Measurements from ENCODE around the gene CLCN5.

The CLCN5 gene

DNA sequence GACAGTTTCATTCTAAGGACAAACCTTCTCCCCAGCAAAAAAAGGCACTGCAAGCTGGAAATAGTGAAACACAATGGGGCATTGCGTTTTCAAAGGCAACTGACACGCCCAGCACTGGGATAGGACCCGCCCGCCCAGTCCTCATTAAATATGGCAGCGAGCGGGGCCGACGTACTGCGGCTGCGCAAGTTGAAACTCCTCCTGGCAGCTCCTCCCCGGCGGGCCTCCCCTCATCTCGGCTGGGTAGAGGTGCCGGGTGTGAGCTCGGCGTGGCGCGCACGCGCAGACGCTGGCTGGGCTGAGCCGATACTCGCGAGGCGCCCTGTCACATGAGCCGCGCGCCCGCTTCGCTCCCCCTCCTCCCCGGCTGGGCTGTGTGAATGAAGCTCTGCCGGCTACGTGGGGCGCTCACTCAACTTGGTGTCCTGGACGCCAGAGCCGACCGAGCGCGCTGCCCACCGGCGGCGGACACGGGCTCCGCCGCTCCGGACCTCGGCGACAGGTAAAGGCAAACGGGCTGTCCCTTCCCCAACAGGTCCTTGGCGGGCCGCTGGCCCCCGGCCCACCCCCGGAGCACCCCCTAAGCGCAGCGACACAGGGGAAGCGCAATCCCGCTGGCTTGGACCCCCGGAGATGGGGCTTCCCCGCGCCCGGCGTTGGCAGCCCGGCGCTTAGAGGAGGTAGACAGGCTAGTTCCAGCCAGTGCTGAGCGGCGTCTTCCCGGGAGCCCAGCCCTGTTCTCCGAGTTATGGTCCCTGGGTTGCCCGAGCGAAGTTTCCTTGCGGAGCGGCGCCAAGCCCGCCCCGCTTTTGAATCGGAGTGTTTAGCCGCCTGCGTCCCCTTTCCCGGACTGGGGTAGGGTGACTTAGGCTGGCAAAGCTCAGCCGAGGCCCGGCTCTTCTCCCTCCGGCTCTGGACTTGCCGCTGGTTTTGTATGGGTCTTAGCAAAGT, at the start of gene CLCN5:
Gene CLCN5 (plus strand): TSS at position 306 of the 951 bp plus-strand sequence. CDS start 2,703 bp downstream, outside the sequence.
- peak; percentile 94 for DNase-seq

DNA sequence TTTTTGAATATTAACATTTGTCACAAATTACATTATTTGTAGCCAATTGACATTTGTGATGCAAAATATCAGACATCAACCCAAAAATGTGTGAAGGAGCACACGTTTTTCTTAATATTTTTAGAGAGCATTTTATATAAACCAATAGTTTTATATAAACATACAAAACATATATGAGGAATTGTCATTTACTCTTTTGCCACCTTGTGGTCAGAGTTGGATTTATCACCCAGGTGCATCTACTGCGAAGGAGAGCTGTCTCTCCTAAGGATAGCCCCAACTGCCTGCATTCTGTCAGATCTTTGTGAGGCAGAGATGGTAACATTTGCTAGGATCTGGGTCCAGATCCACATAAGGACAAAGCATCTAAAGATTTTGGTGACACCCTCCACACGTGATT, 45.6 kb upstream of the CLCN5 start:
- DNase-seq: no peak

DNA sequence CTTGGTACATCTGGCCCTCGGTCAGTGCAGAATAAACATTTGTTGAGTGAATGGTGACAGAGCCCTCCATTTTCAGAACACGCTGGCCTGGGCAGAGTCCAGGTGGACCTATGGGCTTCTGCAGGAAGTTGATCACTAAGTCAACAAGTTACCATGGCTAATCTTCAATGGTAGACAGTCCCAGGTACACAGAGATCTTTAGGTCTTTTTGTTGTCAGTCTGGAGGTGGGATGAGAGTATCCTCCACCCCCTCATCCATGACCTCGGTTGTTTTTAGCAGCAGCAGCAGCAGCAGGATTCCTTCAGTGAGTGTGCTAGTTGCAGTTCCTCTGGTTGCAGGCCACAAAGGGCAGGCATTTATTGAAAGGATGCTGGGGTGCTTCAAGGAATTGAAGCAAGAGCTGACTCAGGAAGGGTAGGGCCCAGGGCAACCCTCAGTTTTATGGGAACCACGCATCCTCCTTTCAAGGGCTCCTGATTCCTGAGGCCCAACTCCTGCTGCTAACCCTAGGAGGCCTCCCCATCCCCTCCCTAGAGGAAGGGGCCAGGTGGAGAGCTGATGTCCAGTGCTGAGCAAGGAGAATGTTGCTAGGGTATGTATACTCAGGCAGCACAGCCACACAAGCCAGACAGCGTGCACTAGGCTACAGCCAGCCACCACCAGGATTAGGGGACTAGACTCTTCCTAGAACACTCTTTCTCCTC, 44.8 kb upstream of the CLCN5 start:
- no peak for DNase-seq

DNA sequence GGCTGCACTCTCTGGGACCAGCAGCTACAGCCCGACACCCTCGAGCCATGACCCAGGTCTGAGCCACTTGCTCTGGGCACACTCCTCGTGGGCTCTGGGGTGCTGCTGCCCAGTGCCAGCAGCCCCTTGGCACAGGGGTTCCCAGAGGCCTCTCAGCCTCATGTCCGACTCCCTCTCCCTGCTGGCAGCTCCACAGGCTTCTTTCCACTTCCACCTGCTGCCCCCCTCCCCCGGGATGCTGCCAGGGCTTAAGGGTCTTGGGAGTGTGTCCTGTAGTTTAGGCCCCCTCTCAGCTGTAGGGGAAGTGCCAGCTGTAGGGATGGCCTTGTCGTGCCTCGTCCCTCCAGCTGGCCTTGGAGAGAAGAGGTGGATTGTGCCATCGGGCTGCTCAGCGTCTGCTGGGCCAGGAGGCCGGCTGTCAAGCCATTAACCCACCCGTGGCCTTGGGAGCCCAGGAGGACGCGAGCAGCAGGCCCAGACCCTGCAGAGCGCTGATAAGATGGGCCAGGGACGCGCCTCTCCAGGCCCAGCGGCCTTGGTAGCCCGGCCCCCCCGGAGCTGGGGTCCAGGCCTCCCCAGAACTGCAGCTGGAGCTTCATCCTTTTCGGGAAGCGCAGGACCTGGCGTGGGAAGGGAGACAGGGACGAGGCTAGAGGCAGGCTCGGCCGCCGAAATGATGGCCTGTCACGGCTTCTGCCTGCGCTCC, 44.1 kb upstream of the CLCN5 start:
- DNase-seq: no peak

DNA sequence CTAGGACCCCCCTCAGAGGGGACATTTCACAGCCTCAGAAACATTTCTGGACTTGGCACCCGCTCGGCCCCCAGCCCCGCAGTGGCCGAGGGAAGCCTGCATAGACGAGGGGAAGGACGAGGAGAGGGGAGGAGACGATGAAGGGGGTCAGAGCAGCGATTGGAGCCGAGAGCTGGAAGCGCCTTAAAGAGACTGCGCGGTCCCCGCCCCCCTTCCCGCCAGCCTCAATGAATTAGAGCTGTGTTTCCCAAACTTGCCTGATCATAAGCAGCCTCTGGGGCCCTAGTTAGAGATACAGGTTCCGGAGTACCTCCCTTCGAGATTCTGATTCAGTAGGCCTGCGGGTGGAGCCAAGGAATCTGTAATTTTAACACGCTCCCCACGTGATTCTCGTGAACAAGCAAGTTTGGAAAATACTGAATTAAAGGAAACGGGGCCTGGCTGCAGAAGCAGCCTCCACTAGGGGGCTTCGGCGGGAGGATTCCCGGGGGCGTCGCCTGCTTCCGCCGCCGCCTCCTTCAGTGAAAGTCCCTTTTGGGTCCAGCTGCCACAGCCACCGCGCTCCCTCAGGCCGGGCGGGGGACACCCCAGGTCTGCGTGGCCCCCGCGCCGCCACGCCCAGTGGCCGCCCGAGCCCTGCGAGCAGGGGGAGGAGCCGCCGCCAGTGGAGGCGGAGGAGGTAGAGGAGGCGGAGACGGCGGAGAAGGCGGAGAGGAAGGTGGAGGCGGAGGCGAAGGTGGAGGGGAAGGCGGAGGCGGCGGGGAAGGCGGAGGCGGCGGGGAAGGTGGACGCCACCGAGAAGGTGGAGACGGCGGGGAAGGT, 43.4 kb upstream of the CLCN5 start, which contains the start of gene USP27X:
Gene USP27X (plus strand): TSS at position 651 of the 822 bp plus-strand sequence. CDS start 824 bp downstream, outside the sequence.
- DNase-seq: peak; percentile 67

DNA sequence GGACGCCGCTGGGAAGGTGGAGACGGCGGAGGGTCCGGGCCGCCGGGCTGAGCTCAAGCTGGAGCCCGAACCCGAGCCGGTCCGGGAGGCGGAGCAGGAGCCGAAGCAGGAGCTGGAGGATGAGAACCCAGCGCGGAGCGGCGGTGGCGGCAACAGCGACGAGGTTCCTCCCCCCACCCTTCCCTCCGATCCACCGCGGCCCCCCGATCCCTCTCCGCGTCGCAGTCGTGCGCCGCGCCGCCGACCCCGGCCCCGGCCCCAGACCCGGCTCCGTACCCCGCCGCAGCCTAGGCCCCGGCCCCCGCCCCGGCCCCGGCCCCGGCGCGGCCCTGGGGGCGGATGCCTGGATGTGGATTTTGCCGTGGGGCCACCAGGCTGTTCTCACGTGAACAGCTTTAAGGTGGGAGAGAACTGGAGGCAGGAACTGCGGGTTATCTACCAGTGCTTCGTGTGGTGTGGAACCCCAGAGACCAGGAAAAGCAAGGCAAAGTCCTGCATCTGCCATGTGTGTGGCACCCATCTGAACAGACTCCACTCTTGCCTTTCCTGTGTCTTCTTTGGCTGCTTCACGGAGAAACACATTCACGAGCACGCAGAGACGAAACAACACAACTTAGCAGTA, 42.6 kb upstream of the CLCN5 start:
- no peak for DNase-seq

DNA sequence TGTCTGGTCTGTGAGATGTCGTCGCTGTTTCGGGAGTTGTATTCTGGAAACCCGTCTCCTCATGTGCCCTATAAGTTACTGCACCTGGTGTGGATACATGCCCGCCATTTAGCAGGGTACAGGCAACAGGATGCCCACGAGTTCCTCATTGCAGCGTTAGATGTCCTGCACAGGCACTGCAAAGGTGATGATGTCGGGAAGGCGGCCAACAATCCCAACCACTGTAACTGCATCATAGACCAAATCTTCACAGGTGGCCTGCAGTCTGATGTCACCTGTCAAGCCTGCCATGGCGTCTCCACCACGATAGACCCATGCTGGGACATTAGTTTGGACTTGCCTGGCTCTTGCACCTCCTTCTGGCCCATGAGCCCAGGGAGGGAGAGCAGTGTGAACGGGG, 41.7 kb upstream of the CLCN5 start:
- DNase-seq: no peak

DNA sequence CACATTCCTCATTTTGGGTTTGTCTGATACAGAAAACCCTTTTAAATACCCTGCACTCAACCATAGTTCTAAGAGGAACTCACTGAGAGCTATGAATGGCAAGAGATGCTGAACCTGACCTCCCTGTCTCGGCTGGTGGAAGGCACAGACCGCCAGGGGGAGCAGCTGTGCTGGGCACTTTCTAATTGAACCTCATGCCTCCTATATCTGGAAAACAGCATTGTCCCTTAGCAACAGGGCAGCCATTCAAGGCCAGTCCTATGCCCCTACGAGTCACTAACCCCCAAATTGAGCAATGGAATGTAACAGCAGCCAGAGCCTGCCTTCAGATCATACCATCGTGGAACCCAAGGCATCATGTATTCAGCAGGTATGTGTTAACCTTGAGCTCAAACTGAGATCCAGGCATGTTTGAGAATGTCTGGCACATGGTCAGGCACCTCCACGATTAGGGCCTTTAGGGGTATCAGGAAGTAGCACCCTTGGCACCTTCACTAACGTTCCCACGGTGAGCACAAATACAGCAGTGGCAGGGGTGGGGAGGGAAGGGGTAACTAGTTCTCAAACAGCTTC, 38.0 kb upstream of the CLCN5 start:
- peak; percentile 50 for DNase-seq

DNA sequence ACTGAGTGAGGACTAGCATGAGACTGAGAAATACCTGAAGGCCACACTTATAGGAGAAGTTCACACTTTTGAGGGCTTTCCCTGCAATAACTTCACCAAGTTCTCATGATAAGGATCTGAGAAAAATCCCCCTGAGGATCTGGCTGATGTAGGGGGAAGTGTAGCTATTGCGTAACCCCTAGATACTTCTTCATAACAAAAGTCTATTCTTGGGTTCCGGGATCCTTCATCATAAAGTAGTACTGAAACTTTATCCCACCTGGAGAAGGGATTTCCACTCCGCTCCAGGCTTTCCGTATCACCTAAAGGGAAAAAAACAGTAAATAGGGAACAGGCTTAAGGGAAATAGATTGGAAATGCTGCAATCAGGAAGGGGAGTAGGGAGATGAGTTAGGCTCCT, 29.9 kb upstream of the CLCN5 start:
- DNase-seq: no peak

DNA sequence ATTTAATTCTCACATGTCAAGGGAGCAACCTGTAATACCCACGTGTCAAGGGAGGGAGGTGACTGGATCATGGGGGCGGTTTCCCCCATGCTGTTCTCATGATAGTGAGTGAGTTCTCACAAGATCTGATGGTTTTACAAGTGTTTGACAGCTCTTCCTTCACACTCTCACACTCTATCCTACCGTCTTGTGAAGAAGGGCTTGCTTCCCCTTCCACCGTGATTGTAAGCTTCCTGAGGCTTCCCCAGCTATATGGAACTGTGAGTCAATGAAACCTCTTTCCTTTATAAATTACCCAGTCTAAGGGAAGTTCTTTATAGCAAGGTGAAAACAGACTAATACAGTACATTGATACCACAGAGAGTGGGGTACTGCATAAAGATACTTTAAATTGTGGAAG, 25.4 kb upstream of the CLCN5 start:
- no peak for DNase-seq

DNA sequence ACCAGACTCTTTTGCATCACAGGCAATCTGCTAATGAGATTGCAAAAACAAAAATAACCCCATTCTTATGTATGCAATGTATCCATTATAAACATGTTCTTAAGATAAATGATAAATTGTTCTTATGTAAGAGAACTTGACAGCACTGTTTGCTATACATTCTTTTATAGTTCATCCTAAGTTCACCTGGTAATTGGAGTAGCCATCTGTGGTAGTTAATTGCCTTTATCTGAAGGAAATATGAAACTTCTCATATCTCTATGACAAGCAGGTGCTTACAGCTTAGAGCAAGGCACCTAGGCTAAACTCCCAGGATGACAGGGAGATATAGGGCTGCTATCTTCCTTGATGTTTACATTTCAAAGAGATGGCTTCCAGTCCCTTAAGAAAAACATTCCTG, 21.3 kb upstream of the CLCN5 start:
- DNase-seq: no peak

DNA sequence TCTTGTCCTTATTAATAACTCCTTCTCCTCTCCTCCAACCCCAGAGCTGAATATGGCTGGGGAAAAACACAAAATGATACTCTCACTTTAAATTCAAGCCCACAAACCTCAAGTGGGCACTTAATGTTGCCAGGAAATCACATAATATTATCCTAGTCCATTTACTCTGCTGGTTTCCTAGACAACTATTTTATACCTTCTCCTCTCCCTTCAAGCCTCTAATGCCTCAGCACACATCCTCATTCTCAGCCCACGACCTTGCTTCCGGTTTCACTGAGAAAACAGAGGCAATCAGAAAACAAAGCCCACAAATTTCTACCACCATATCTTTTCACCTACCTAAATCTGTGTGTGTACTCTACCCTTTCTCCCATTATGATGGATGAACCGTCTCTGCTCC, 12.1 kb upstream of the CLCN5 start:
- no peak for DNase-seq

DNA sequence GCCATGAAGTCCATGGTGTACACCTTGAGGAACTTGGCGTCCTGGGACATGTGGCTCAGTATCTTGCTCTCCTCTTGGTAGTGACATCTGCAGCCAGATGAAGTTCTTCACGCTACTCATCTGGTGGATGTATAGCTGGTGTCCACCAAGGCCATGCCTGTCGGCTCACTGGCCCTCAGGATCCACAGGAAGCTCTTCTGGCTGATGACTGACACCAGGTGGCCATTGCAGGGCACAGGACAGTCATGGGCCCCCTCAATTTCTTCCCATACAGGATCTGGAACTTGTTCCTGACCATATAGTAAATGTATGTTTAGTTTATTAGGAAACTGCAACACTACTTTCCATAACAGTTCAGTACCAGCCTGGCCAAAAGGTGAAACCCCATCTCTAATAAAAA, 10.3 kb upstream of the CLCN5 start:
- DNase-seq: no peak

DNA sequence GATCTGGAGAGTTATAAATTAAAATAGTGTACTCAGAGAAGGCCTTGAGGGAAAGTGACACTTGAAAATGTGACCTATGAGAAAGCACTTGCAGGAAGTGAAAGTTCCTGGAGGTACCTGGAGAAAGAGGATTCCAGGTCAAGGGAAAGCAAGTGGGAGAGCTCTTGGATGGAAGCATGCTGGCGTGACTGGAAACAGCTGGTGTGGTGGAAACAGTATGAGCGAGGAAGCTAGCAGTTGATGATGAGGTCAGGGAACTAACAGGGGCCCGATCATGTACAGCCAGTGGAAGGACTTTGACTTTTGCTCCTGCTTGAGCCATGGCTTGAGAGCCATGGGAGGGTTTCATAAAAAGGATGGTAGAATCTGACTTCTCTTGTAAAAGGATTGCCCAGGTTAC, 9.5 kb upstream of the CLCN5 start:
- DNase-seq: no peak

DNA sequence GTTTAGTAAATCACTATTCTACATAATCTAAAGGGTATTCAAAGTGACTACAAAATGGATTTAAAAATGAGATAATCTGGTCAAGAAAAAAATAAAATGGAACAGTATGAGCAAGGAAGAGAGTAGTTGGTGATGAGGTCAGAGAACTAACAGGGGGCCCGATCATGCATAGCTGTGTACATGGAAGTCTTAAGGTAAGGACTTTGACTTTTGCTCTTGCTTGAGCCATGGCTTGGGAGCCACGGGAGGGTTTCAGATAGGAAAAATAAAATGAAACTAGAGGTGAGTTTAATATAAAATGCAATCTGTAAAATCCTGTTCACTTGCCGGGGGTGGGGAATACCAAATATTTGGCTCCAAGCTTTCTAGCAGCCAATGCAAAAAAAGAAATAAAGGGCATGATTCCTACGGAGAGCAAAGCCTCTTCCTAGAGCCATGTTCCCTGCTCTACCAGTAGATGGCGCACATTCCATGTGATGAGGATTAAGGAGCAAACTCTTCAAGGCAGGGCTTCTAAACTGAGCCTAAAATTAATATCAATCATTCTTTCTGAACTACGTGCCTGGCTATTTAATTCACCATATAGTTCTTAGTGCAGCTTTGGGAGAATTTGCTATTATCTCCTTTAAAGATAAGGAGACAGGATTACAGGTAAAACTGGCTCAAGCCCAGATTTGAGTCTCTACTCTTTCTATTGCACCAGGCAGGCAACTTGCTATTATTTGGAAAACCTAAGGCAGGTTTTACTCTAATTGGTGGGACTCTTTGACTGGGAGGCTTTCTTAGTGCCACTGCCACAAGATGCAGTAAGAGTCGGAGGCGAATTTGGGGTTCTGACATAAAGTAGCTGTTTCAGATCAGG, 6.8 kb upstream of the CLCN5 start:
- DNase-seq: peak; percentile 29

DNA sequence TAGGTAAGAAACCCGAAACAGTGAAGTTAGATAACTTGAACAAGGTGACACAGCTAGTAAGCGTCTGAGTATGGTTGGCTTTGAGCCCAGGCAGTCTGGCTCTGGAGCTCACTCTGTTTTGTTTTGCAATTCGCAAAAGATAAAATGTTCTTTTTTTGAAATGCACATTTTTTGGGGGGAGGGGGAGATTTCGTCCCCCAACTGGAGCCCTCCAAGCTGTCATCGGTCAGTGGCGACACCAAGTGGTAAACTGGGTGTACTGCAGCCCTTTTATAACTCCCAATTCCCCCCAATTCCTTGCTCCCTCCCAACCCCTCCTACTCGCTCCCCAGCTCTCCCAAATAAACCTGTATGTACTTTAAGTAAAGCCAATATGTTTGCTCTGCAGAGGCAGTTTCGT, 2.8 kb upstream of the CLCN5 start:
- no peak for DNase-seq

DNA sequence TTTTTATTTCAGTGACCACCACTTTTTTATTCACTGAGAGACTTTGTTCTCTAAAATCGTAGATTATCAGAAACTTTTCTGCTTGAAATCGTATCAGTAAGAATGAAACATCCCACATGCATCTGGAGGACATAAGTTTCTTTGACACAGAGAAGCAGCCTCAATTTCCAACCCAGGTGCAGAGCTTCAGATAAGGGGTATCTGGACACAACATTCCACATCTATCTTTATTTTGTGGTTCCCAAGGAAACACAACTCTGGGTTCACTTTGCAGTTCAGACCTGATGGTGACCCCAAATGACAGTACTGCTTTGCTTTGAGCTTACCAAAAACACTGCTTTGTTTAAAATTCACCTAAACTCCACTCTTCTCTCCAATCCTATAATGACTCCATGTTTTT, 1.3 kb upstream of the CLCN5 start:
- DNase-seq: no peak

DNA sequence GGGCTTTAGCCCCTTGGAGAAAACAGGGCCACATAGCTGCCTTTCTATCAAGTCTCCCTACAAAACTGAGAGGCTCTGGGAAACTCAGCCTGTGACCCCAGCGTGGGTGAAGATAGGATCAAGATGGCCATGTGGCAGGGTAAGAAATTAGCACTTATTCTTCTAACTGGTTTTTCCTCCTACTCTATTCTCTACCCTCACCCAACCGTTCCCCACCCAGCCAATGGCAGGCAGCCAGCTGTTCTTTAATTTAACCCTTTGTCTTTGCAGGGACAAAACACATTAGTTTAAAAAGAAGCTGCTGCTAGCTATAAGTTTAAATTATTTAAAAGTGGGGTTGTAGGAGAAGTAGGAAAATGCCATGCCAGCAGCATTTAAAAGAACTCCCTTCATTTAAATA, 2.8 kb downstream of the CLCN5 start:
- no peak for DNase-seq

DNA sequence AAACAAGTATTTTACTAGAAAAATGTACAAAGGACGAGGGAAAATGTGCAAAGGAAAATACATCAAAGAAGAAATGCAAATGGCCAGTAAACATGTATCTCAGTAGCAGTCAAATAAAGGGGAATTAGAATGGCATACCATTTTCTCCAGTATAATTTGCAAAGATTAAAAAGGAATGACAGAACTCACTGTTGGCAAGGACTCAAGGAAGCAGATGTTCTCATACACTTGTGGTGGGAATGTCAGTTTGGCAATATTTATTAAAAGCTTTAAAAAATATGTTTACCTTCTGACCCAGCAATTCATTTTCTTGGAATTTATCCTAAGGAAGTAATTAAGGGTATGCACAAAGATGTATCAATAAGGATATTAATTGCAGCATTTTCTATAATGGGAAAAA, 7.6 kb downstream of the CLCN5 start:
- no peak for DNase-seq

DNA sequence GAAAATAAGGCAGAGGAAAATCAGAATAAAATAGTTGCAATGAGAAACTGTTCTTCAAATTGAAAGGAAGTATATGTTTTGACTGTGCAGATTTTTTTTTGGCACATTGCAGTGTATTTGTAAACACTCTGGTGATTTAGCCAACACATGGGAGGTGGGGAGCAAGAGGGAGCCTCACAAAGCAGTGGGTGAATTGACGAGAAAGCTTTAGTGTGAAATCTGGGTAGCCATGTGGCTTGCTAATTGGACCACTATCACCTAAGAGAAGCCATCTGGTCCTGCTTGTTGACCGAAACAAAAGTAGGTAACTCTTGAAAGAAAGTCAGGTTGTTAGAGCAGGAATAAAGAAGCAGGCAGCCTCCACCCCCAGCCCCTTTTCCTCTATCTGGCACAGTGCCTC, 10.4 kb downstream of the CLCN5 start:
- DNase-seq: no peak

DNA sequence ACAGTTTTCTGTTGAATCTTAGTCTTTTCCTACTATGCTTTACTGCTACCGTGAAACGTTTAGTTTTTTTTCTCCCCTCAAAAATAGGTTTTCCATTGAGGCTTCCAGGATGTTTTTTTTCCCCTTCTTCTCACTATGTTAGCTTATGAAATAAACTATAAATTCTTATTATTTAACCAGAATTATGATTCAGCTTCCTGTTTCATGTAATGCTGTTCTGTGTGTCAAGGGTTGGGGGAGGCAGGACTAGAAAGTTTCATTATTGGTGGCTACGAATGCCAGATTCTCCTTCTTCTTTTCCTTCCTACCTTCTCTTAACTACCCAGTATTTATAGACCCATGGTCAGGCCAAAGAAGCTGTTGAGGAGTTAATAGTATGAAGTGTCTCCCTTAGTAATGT, 11.8 kb downstream of the CLCN5 start:
- no peak for DNase-seq

All from stimulated activated CD4-positive, alpha-beta T cell treated with anti-CD3 and anti-CD28 coated beads, Interleukin-1b, Interleukin-23, amount 100 ng/mL, for 48 hours (primary cell).